Glutamatergic neuron (in vitro differentiated cells): ENCODE results near the gene ARMS2. TPM values are rescaled to one million over a fixed set of nuclear protein-coding genes. Genes with fewer than 3 reads are reported as not detected.
A peak's percentile ranks its signal among the peaks of the same experiment; 100 is the strongest.

Experiments
- DNase-seq: peaks from one replicate; pipeline ENCODE4 v3.0.0; 2022
- H3K27ac Mint-ChIP-seq: one replicate; pipeline ENCODE4 v1.8.0; 2020; ENCODE audit warnings: mild to moderate bottlenecking, mixed read lengths, inconsistent platforms; ENCODE audit not compliant: unreplicated experiment
- H3K27me3 Mint-ChIP-seq: one replicate; pipeline ENCODE4 v1.8.0; 2020; ENCODE audit warnings: mild to moderate bottlenecking, moderate library complexity, mixed read lengths, inconsistent platforms; ENCODE audit not compliant: unreplicated experiment
- H3K36me3 Mint-ChIP-seq: one replicate; pipeline ENCODE4 v1.8.0; 2020; ENCODE audit warnings: mild to moderate bottlenecking, mixed read lengths, inconsistent platforms; ENCODE audit not compliant: unreplicated experiment
- H3K4me1 Mint-ChIP-seq: one replicate; pipeline ENCODE4 v1.8.0; 2020; ENCODE audit warnings: mild to moderate bottlenecking, low read depth, mixed read lengths, inconsistent platforms; ENCODE audit not compliant: unreplicated experiment
- H3K4me3 Mint-ChIP-seq: one replicate; pipeline ENCODE4 v1.8.0; 2020; ENCODE audit warnings: mild to moderate bottlenecking, mixed read lengths, inconsistent platforms; ENCODE audit not compliant: unreplicated experiment
- H3K9me3 Mint-ChIP-seq: one replicate; pipeline ENCODE4 v1.8.0; 2020; ENCODE audit warnings: mild to moderate bottlenecking, moderate library complexity, mixed read lengths, inconsistent platforms; ENCODE audit not compliant: unreplicated experiment
- total RNA-seq: library from RNA; stranded (reverse); fragmentation: NEBNext Ultra II Directional; extraction: Animal tissue kit (Norgen Biotek cat#: 25700); gene quantifications from one replicate; pipeline ENCODE4 v1.2.1, GENCODE V29; 2021; ENCODE audit not compliant: unreplicated experiment
- TF ChIP-seq, protein P1 (sequence below): fragments of 200-600 bp; sonication (generic); IDR thresholded peaks from one replicate; pipeline ENCODE4 v1.5.0; 2021; ENCODE audit not compliant: partially characterized antibody, unreplicated experiment

Gene ARMS2
- total RNA-seq, 1 donor from 2014 or later: not detected

- Mint-ChIP-seq H3K4me1 (peaks cover 5% of the 10 kb centered on the region), H3K4me3 (no peak overlapping the region), H3K36me3 (no peaks in the 10 kb centered on the region), H3K27me3 (peaks cover 21% of the 10 kb centered on the region), H3K27ac (no peak overlapping the region), H3K9me3 (peaks cover 13% of the 10 kb centered on the region)
- DNase-seq: no peak
- TF ChIP-seq, protein P1, sequence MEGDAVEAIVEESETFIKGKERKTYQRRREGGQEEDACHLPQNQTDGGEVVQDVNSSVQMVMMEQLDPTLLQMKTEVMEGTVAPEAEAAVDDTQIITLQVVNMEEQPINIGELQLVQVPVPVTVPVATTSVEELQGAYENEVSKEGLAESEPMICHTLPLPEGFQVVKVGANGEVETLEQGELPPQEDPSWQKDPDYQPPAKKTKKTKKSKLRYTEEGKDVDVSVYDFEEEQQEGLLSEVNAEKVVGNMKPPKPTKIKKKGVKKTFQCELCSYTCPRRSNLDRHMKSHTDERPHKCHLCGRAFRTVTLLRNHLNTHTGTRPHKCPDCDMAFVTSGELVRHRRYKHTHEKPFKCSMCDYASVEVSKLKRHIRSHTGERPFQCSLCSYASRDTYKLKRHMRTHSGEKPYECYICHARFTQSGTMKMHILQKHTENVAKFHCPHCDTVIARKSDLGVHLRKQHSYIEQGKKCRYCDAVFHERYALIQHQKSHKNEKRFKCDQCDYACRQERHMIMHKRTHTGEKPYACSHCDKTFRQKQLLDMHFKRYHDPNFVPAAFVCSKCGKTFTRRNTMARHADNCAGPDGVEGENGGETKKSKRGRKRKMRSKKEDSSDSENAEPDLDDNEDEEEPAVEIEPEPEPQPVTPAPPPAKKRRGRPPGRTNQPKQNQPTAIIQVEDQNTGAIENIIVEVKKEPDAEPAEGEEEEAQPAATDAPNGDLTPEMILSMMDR: no peak
Observed at GRCh38 chr10:122465401-122466040, 11.1 kb downstream of the ARMS2 start.

GRCh38 chr10:122466951-122467381 is 12.5 kb downstream of the ARMS2 start:
- H3K36me3 Mint-ChIP-seq: no peaks in the 10 kb centered on the region

DNA sequence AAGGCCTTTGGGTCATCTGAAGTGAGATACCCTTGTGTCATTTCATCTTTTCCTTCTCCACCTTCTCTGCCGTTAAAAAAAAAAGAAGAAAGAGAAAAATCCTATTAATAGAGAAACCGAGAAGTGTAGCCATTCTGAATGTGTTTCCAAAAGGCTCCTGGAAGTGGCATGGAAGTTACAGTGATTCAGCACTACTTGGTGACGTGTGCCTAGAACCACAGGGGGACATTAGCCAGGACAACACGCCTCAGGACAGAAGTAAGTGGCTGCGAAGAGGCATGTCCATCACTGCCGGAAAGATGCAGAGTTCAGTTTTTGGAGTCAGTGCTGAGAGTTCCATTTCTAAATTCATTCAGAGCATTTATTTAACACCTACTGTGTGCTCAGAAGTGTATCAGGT is 13.2 kb downstream of the ARMS2 start:
- H3K27me3 Mint-ChIP-seq: peaks cover 14% of the 10 kb centered on the region
- TF ChIP-seq, protein P1: no peak
- no peak for DNase-seq
- H3K27ac Mint-ChIP-seq: no peak overlapping the region
- H3K4me3 Mint-ChIP-seq: no peak overlapping the region
- H3K9me3 Mint-ChIP-seq: peaks cover 7% of the 10 kb centered on the region
- peaks cover 2% of the 10 kb centered on the region for H3K4me1 Mint-ChIP-seq
- H3K36me3 Mint-ChIP-seq: no peaks in the 10 kb centered on the region

More at GRCh38 chr10:122466951-122467381, 12.5 kb downstream of the ARMS2 start:
- Mint-ChIP-seq H3K4me3 (no peak overlapping the region), H3K4me1 (peaks cover 5% of the 10 kb centered on the region), H3K27me3 (peaks cover 18% of the 10 kb centered on the region), H3K27ac (no peak overlapping the region), H3K9me3 (peaks cover 12% of the 10 kb centered on the region)
- TF ChIP-seq, protein P1: no peak
- no peak for DNase-seq

GRCh38 chr10:122468307-122468925 is 14.0 kb downstream of the ARMS2 start:
- Mint-ChIP-seq H3K27ac (no peak overlapping the region), H3K27me3 (peaks cover 10% of the 10 kb centered on the region), H3K4me1 (no peaks in the 10 kb centered on the region), H3K9me3 (peaks cover 6% of the 10 kb centered on the region), H3K36me3 (no peaks in the 10 kb centered on the region), H3K4me3 (no peak overlapping the region)
- TF ChIP-seq, protein P1: no peak
- DNase-seq: no peak

DNA sequence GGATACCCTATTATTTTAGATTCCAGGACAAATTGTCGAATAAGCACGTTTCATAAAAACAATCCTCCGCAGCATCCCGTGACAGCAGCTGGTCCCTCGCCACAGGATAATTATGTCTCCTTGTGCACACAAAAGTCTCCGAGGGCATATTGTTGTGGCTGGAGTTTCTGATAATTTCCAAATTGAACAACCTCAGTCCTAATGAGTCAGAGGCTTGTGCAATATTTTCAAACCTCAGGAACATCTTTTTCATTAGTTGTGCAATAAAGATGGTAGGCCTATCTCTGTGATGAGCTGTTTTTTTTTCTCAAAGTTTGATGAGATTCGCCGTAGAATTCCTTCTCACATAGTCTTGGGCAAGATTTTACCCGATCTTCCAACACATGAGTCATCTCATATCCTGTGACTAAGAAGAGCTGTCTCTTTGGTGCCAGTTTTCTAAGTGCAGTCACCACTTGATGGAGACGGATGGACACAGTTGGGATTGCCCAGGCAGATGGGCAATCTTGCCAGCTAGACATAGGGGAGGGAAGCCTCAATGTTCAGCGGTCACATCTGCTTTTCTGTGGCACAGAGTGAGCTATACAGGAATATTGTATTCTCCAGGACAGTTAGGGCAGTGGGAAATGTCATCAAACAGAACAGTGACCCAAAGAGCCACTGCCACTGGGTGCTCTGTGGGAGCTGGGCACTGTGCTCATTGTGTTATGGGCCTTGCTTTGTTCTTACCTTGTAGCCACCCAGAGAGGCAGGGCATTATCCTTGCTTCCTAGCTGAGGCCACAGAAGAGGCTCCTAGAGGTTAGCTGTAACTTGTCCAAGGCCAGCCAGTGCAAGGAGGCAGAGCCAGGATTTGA is 14.7 kb downstream of the ARMS2 start:
- DNase-seq: no peak
- TF ChIP-seq, protein P1: no peak
- Mint-ChIP-seq H3K4me1 (no peaks in the 10 kb centered on the region), H3K4me3 (no peak overlapping the region), H3K27me3 (peaks cover 6% of the 10 kb centered on the region), H3K9me3 (no peaks in the 10 kb centered on the region), H3K27ac (peak overlapping the region; percentile 8), H3K36me3 (no peaks in the 10 kb centered on the region)
